DND-41 (cell line): Measurements from ENCODE around the gene AMN1.
A peak's percentile ranks its signal among the peaks of the same experiment; 100 is the strongest.

Experiments used
- ATAC-seq: fragments of 200-7000 bp; cut with Tn5 transposase; 3 replicates; pipeline ENCODE4 v1.9.1; 2021; ENCODE audit warnings: low read depth; ENCODE audit not compliant: insufficient read depth
- DNase-seq: peaks from one replicate; pipeline ENCODE4 v3.0.0-alpha.2; 2020
- H2AFZ ChIP-seq: 2 replicates; pipeline ENCODE4 v1.6.0; 2012; ENCODE audit warnings: low read depth, low read length
- H3K27ac ChIP-seq: 2 replicates; pipeline ENCODE4 v1.5.1; 2012; ENCODE audit warnings: low read length, inconsistent platforms
- H3K27me3 ChIP-seq: fragments of 200-600 bp; sonication (generic); 2 replicates; pipeline ENCODE4 v1.6.0; 2012; ENCODE audit warnings: low read length, mild to moderate bottlenecking, inconsistent platforms; ENCODE audit not compliant: insufficient read depth, poor library complexity
- H3K36me3 ChIP-seq: 2 replicates; pipeline ENCODE4 v1.5.1; 2012; ENCODE audit warnings: low read length, inconsistent platforms; ENCODE audit not compliant: insufficient read depth
- H3K4me1 ChIP-seq: 2 replicates; pipeline ENCODE4 v1.5.1; 2012; ENCODE audit warnings: mild to moderate bottlenecking, low read length; ENCODE audit not compliant: insufficient read depth
- H3K4me2 ChIP-seq: 2 replicates; pipeline ENCODE4 v1.6.0; 2012; ENCODE audit warnings: mild to moderate bottlenecking, moderate library complexity, low read length, inconsistent platforms; ENCODE audit not compliant: insufficient read depth
- H3K4me3 ChIP-seq, 2 experiments: fragments of 200-600 bp in 1 of 2; shearing (Covaris generic) in 1 of 2; 2 replicates each; pipeline ENCODE4 v1.5.1; 2012 to 2016; ENCODE audit warnings: inconsistent platforms in 2 of 2, low read length in 2 of 2, mild to moderate bottlenecking in 2 of 2, low read depth in 1 of 2, moderate library complexity in 1 of 2
- H3K79me2 ChIP-seq: 2 replicates; pipeline ENCODE4 v1.6.0; 2012; ENCODE audit warnings: low read length, inconsistent platforms; ENCODE audit not compliant: insufficient read depth
- H3K9ac ChIP-seq: 2 replicates; pipeline ENCODE4 v1.6.0; 2012; ENCODE audit warnings: low read depth, mild to moderate bottlenecking, inconsistent platforms, low read length, moderate library complexity
- H3K9me3 ChIP-seq: 2 replicates; pipeline ENCODE4 v1.5.1; 2012; ENCODE audit warnings: low read length, moderate library complexity, mild to moderate bottlenecking, inconsistent platforms; ENCODE audit not compliant: insufficient read depth, severe bottlenecking
- H4K20me1 ChIP-seq: 2 replicates; pipeline ENCODE4 v1.6.0; 2012; ENCODE audit warnings: low read length; ENCODE audit not compliant: insufficient read depth
- EZH2 ChIP-seq: IDR thresholded peaks from 3 replicates; pipeline ENCODE4 v1.6.1; 2012; ENCODE audit warnings: borderline replicate concordance, low read depth, mild to moderate bottlenecking, moderate library complexity, low read length, inconsistent platforms; ENCODE audit not compliant: severe bottlenecking
- TF ChIP-seq, protein P1 (sequence below): IDR thresholded peaks from 2 replicates; pipeline ENCODE4 v1.5.1; 2012; ENCODE audit warnings: borderline replicate concordance, low read length, moderate library complexity, mild to moderate bottlenecking; ENCODE audit not compliant: poor library complexity, severe bottlenecking; ENCODE audit errors: extremely low read depth

The AMN1 gene

DNA sequence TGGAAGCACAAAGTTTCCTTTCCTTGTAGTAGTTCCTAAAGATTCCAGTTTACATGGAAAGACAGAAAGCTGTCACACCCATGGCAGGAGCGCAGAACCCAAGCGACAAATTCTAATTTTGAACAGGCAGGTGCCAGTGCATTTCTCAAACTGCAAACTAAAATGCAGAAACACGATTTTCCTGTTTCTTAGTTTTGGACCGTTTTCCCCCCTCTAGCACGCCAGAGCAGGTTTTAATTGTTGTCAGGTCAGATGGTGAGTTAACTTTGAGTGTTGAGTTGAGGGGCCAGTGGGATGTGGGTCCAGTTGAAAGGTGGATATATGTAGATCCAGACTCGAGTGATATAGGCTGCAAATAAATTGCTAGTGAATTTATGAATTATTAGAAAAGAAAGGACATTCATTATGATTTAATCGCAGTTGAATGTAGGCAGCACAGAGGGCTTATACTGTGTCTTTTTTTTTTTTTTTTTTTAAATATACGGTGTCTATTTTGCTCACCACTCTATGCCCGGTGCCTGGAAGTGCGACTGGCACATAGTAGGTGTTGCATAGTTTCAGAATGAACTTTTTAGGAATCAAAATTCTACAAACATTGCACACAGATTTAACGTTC is 70.2 kb downstream of the AMN1 start:
- Histone ChIP-seq H3K4me1 (peaks cover 24% of the 10 kb centered on the region), H3K9ac (peak overlapping the region; percentile 64), H3K4me3 (peak overlapping the region; percentile 31 to 69; a peak in 3 of 4 replicates), H3K79me2 (no peaks in the 10 kb centered on the region; the same call in 1 of the 2 replicates), H3K36me3 (no peaks in the 10 kb centered on the region), H2AFZ (peak overlapping the region; percentile 95), H4K20me1 (no peaks in the 10 kb centered on the region), H3K27me3 (no peaks in the 10 kb centered on the region), H3K4me2 (peak overlapping the region; percentile 79), H3K9me3 (no peaks in the 10 kb centered on the region), H3K27ac (peak overlapping the region; percentile 84)
- DNase-seq = no peak
- no peak for ATAC-seq
- TF ChIP-seq EZH2 = no peak
- TF ChIP-seq, protein P1, sequence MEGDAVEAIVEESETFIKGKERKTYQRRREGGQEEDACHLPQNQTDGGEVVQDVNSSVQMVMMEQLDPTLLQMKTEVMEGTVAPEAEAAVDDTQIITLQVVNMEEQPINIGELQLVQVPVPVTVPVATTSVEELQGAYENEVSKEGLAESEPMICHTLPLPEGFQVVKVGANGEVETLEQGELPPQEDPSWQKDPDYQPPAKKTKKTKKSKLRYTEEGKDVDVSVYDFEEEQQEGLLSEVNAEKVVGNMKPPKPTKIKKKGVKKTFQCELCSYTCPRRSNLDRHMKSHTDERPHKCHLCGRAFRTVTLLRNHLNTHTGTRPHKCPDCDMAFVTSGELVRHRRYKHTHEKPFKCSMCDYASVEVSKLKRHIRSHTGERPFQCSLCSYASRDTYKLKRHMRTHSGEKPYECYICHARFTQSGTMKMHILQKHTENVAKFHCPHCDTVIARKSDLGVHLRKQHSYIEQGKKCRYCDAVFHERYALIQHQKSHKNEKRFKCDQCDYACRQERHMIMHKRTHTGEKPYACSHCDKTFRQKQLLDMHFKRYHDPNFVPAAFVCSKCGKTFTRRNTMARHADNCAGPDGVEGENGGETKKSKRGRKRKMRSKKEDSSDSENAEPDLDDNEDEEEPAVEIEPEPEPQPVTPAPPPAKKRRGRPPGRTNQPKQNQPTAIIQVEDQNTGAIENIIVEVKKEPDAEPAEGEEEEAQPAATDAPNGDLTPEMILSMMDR = no peak

DNA sequence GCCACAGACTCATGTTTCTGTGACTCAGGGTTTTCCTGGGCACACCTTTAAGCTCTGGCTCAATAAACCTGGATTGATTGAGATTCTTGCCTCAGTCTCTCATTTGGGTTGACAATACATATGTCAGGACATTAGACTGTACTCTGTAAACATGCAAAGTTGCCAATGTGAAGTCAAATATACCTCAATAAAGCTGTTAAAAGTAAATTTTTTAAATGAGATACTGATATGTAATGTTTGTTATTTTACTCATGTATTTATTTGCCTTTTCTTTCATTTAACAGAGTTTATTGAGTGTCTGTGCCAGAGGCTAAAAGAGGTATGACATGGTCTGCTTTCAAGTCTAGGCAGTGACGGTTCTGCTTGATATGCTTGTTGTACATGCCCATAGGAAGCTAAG is 73.0 kb downstream of the AMN1 start:
- Histone ChIP-seq H2AFZ (peak overlapping the region; percentile 49; the same call in 1 of the 2 replicates), H3K27ac (no peak overlapping the region), H3K4me3 (no peak overlapping the region), H3K36me3 (no peaks in the 10 kb centered on the region), H3K4me2 (no peak overlapping the region), H3K9ac (no peak overlapping the region), H3K27me3 (no peaks in the 10 kb centered on the region), H3K79me2 (no peaks in the 10 kb centered on the region; the same call in 1 of the 2 replicates), H4K20me1 (no peaks in the 10 kb centered on the region), H3K9me3 (no peaks in the 10 kb centered on the region), H3K4me1 (peaks cover 37% of the 10 kb centered on the region)
- ATAC-seq = no peak
- DNase-seq = no peak
- TF ChIP-seq, protein P1 = no peak
- no peak for TF ChIP-seq EZH2

- no peak for TF ChIP-seq EZH2
- TF ChIP-seq, protein P1 = no peak
- Histone ChIP-seq H2AFZ (no peak overlapping the region), H4K20me1 (no peaks in the 10 kb centered on the region), H3K27me3 (no peaks in the 10 kb centered on the region), H3K36me3 (no peaks in the 10 kb centered on the region), H3K9me3 (no peaks in the 10 kb centered on the region), H3K4me2 (no peak overlapping the region), H3K79me2 (no peaks in the 10 kb centered on the region; the same call in 1 of the 2 replicates), H3K4me3 (no peak overlapping the region), H3K9ac (no peak overlapping the region), H3K4me1 (peaks cover 32% of the 10 kb centered on the region), H3K27ac (no peak overlapping the region)
- ATAC-seq (no peak), DNase-seq (no peak)
These were observed 73.6 kb downstream of the AMN1 start for GRCh38 chr12:31655208-31655607.
